DND-41 (cell line): ENCODE measurements around the gene DIAPH2.

Experiments used
- ATAC-seq: fragments of 200-7000 bp; cut with Tn5 transposase; 3 replicates; pipeline ENCODE4 v1.9.1; 2021; ENCODE audit warnings: low read depth; ENCODE audit not compliant: insufficient read depth
- DNase-seq: peaks from one replicate; pipeline ENCODE4 v3.0.0-alpha.2; 2020
- H2AFZ ChIP-seq: 2 replicates; pipeline ENCODE4 v1.6.0; 2012; ENCODE audit warnings: low read depth, low read length
- H3K27ac ChIP-seq: 2 replicates; pipeline ENCODE4 v1.5.1; 2012; ENCODE audit warnings: low read length, inconsistent platforms
- H3K27me3 ChIP-seq: fragments of 200-600 bp; sonication (generic); 2 replicates; pipeline ENCODE4 v1.6.0; 2012; ENCODE audit warnings: low read length, mild to moderate bottlenecking, inconsistent platforms; ENCODE audit not compliant: insufficient read depth, poor library complexity
- H3K36me3 ChIP-seq: 2 replicates; pipeline ENCODE4 v1.5.1; 2012; ENCODE audit warnings: low read length, inconsistent platforms; ENCODE audit not compliant: insufficient read depth
- H3K4me1 ChIP-seq: 2 replicates; pipeline ENCODE4 v1.5.1; 2012; ENCODE audit warnings: mild to moderate bottlenecking, low read length; ENCODE audit not compliant: insufficient read depth
- H3K4me2 ChIP-seq: 2 replicates; pipeline ENCODE4 v1.6.0; 2012; ENCODE audit warnings: mild to moderate bottlenecking, moderate library complexity, low read length, inconsistent platforms; ENCODE audit not compliant: insufficient read depth
- H3K4me3 ChIP-seq, 2 experiments: fragments of 200-600 bp in 1 of 2; shearing (Covaris generic) in 1 of 2; 2 replicates each; pipeline ENCODE4 v1.5.1; 2012 to 2016; ENCODE audit warnings: inconsistent platforms in 2 of 2, low read length in 2 of 2, mild to moderate bottlenecking in 2 of 2, low read depth in 1 of 2, moderate library complexity in 1 of 2
- H3K79me2 ChIP-seq: 2 replicates; pipeline ENCODE4 v1.6.0; 2012; ENCODE audit warnings: low read length, inconsistent platforms; ENCODE audit not compliant: insufficient read depth
- H3K9ac ChIP-seq: 2 replicates; pipeline ENCODE4 v1.6.0; 2012; ENCODE audit warnings: low read depth, mild to moderate bottlenecking, inconsistent platforms, low read length, moderate library complexity
- H3K9me3 ChIP-seq: 2 replicates; pipeline ENCODE4 v1.5.1; 2012; ENCODE audit warnings: low read length, moderate library complexity, mild to moderate bottlenecking, inconsistent platforms; ENCODE audit not compliant: insufficient read depth, severe bottlenecking
- H4K20me1 ChIP-seq: 2 replicates; pipeline ENCODE4 v1.6.0; 2012; ENCODE audit warnings: low read length; ENCODE audit not compliant: insufficient read depth
- EZH2 ChIP-seq: IDR thresholded peaks from 3 replicates; pipeline ENCODE4 v1.6.1; 2012; ENCODE audit warnings: borderline replicate concordance, low read depth, mild to moderate bottlenecking, moderate library complexity, low read length, inconsistent platforms; ENCODE audit not compliant: severe bottlenecking
- TF ChIP-seq, protein P1 (sequence below): IDR thresholded peaks from 2 replicates; pipeline ENCODE4 v1.5.1; 2012; ENCODE audit warnings: borderline replicate concordance, low read length, moderate library complexity, mild to moderate bottlenecking; ENCODE audit not compliant: poor library complexity, severe bottlenecking; ENCODE audit errors: extremely low read depth

The DIAPH2 gene

DNA sequence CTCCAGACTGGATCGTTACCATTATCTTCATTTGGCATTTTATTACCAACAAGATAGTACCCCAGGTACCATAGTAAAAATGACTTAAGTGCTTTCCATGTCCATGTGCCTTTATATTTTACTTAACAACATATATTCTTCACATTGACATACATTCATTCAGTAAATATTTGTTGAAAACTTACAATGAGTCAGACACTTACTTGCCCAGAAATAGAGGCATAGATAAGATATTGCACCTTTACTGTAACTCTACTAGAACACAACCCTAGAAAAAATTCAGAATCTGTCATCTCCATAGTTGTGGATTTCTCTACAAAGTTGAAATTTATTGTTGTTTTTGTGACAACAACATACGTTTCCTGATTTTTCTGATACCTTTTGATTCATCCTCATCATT lies 839.7 kb downstream of the DIAPH2 start:
- H3K27me3 ChIP-seq: no peaks in the 10 kb centered on the region
- H3K27ac ChIP-seq: no peak overlapping the region
- no peak overlapping the region for H2AFZ ChIP-seq
- H4K20me1 ChIP-seq: no peaks in the 10 kb centered on the region
- H3K4me3 ChIP-seq: no peak overlapping the region
- H3K36me3 ChIP-seq: no peaks in the 10 kb centered on the region
- no peaks in the 10 kb centered on the region for H3K79me2 ChIP-seq
- no peak overlapping the region for H3K4me2 ChIP-seq
- DNase-seq (no peak), ATAC-seq (no peak)
- TF ChIP-seq, protein P1, sequence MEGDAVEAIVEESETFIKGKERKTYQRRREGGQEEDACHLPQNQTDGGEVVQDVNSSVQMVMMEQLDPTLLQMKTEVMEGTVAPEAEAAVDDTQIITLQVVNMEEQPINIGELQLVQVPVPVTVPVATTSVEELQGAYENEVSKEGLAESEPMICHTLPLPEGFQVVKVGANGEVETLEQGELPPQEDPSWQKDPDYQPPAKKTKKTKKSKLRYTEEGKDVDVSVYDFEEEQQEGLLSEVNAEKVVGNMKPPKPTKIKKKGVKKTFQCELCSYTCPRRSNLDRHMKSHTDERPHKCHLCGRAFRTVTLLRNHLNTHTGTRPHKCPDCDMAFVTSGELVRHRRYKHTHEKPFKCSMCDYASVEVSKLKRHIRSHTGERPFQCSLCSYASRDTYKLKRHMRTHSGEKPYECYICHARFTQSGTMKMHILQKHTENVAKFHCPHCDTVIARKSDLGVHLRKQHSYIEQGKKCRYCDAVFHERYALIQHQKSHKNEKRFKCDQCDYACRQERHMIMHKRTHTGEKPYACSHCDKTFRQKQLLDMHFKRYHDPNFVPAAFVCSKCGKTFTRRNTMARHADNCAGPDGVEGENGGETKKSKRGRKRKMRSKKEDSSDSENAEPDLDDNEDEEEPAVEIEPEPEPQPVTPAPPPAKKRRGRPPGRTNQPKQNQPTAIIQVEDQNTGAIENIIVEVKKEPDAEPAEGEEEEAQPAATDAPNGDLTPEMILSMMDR: no peak
- TF ChIP-seq EZH2: no peak
- H3K4me1 ChIP-seq: no peaks in the 10 kb centered on the region
- H3K9ac ChIP-seq: no peak overlapping the region
- no peaks in the 10 kb centered on the region for H3K9me3 ChIP-seq

DNA sequence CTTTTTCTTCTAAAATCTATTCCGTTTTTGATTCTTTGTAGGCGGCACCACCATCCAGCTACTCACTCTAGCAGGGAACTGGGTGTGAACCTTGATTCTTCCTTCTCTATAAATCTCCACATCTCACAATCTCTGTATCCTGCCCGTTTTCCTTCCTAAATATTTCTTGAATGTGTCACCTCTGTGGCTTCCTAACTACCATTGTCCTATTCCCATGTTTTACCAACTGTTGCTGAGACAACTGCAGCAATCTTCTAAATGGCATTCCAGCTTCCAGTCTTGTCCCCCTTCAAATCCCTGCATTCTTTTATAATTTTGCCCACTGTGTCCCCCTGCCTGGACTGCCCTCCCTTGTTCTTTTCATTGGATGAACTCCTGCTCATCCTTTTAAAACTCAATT lies 840.4 kb downstream of the DIAPH2 start:
- ATAC-seq (no peak), DNase-seq (no peak)
- H3K27ac ChIP-seq: no peak overlapping the region

DNA sequence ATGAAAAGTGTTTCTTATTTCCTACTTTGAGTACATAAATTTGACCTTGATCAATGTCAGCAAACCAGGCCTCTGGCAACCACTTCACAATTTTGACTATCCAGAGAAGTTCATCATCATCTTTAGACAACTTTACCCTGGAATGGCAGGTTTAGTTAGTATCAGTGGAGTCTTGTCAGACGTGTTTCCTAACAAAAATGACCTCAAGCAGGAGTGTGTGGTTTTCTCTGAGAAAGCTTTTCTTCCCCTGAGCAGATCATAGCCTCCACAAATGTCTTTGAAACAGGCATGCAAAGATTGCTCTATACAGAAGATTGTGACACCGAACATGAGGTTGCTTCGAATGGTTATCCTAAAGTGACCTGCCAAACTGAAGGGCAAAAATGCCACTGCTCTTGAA lies 841.3 kb downstream of the DIAPH2 start:
- no peak overlapping the region for H2AFZ ChIP-seq
- peaks cover 4% of the 10 kb centered on the region for H3K9me3 ChIP-seq
- no peak for ATAC-seq
- no peak overlapping the region for H3K4me3 ChIP-seq
- no peaks in the 10 kb centered on the region for H3K36me3 ChIP-seq
- no peak for TF ChIP-seq EZH2
- TF ChIP-seq, protein P1: no peak
- H3K9ac ChIP-seq: no peak overlapping the region
- no peaks in the 10 kb centered on the region for H3K79me2 ChIP-seq
- no peaks in the 10 kb centered on the region for H3K4me1 ChIP-seq
- DNase-seq: no peak
- no peak overlapping the region for H3K27ac ChIP-seq
- no peak overlapping the region for H3K4me2 ChIP-seq
- H3K27me3 ChIP-seq: no peaks in the 10 kb centered on the region
- no peaks in the 10 kb centered on the region for H4K20me1 ChIP-seq

More for the DNA sequence above, 840.4 kb downstream of the DIAPH2 start:
- Histone ChIP-seq H3K9ac (no peak overlapping the region), H3K36me3 (no peaks in the 10 kb centered on the region), H3K27me3 (no peaks in the 10 kb centered on the region), H4K20me1 (no peaks in the 10 kb centered on the region), H3K4me3 (no peak overlapping the region), H2AFZ (no peak overlapping the region), H3K79me2 (no peaks in the 10 kb centered on the region), H3K4me1 (no peaks in the 10 kb centered on the region), H3K9me3 (no peaks in the 10 kb centered on the region), H3K4me2 (no peak overlapping the region)
- TF ChIP-seq EZH2: no peak
- TF ChIP-seq, protein P1: no peak

DNA sequence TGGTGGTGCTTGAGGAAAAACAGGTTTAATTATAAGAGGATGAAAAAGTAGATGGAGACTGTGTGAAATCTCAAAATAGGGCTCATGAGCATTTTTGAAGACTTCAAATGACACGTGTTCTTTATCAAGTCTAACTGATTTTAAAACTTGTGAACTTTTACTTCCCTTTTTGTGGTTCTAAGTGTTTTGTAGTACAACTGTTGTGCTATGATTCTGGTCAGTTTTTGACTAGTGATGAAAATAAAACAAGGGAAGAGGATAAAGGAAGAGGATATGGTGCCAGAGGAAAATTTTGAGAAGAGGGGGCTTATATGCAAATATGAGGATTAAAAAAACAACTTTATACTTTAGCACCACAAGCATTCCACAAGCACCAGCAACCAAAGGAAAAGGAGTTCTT lies 843.1 kb downstream of the DIAPH2 start:
- DNase-seq: no peak
- no peak overlapping the region for H3K4me3 ChIP-seq
- no peak for ATAC-seq

More for the DNA sequence above, 843.1 kb downstream of the DIAPH2 start:
- Histone ChIP-seq H3K36me3 (no peaks in the 10 kb centered on the region), H3K9me3 (peaks cover 4% of the 10 kb centered on the region), H3K9ac (no peak overlapping the region), H2AFZ (no peak overlapping the region), H3K27me3 (no peaks in the 10 kb centered on the region), H3K27ac (no peak overlapping the region), H3K4me1 (no peaks in the 10 kb centered on the region), H3K4me2 (no peak overlapping the region), H4K20me1 (no peaks in the 10 kb centered on the region), H3K79me2 (no peaks in the 10 kb centered on the region)
- TF ChIP-seq, protein P1: no peak
- TF ChIP-seq EZH2: no peak
